ENCODE results near the gene TSPAN10.

The TSPAN10 gene

DNA sequence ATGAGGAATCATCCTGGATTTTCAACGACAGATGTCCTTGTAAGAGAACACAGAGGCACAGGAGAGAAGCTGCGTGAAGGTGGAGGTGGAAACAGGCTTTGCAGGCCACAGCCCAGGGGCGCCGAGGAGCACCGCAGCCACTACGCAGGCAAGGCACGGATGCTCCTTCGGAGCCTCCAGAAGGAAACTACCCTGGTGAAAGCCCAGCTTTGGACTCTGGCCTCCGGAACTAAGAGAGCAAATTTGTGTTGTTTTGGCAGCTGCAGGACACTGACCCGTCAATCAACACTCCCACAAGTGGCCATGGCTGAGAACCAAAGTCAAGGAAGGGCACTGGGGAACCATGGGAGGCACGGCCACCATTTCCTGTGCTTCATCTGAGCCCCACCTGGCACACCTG is 43.2 kb downstream of the TSPAN10 start:
- DNase-seq (ENCODE audit: low read depth), result no peak
- TF ChIP-seq, protein P1, sequence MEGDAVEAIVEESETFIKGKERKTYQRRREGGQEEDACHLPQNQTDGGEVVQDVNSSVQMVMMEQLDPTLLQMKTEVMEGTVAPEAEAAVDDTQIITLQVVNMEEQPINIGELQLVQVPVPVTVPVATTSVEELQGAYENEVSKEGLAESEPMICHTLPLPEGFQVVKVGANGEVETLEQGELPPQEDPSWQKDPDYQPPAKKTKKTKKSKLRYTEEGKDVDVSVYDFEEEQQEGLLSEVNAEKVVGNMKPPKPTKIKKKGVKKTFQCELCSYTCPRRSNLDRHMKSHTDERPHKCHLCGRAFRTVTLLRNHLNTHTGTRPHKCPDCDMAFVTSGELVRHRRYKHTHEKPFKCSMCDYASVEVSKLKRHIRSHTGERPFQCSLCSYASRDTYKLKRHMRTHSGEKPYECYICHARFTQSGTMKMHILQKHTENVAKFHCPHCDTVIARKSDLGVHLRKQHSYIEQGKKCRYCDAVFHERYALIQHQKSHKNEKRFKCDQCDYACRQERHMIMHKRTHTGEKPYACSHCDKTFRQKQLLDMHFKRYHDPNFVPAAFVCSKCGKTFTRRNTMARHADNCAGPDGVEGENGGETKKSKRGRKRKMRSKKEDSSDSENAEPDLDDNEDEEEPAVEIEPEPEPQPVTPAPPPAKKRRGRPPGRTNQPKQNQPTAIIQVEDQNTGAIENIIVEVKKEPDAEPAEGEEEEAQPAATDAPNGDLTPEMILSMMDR (conservative IDR thresholded peaks at IDR 0.05; ENCODE audit: control insufficient read depth, insufficient read depth, low read depth, low read length), result no peak
- no peak overlapping the region for H3K4me3 ChIP-seq (ENCODE audit: control insufficient read depth, low read depth, low read length)

DNA sequence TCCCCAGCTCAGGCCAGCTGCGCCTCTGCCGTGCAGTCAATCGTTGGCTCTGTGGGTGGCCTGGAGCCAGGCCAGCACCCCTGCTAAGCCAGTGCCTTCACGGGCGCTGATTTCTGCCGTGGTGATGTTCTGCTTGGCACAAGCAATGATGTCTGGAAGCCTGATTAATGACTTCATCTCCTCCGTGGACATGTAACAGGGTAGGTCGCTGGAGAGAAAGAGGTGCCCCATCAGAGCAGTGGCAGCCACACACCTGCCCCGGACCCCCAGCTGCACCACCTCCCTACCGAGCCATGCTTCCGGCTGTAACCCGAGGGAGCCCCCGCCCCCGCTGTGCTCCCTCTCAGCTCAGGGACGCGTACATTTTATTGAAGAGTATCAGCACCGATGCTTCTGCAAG is 44.7 kb downstream of the TSPAN10 start:
- TF ChIP-seq, protein P1 (conservative IDR thresholded peaks at IDR 0.05; ENCODE audit: control insufficient read depth, insufficient read depth, low read depth, low read length), result no peak
- DNase-seq (ENCODE audit: low read depth), result no peak
- H3K4me3 ChIP-seq (ENCODE audit: control insufficient read depth, low read depth, low read length), result no peak overlapping the region

DNA sequence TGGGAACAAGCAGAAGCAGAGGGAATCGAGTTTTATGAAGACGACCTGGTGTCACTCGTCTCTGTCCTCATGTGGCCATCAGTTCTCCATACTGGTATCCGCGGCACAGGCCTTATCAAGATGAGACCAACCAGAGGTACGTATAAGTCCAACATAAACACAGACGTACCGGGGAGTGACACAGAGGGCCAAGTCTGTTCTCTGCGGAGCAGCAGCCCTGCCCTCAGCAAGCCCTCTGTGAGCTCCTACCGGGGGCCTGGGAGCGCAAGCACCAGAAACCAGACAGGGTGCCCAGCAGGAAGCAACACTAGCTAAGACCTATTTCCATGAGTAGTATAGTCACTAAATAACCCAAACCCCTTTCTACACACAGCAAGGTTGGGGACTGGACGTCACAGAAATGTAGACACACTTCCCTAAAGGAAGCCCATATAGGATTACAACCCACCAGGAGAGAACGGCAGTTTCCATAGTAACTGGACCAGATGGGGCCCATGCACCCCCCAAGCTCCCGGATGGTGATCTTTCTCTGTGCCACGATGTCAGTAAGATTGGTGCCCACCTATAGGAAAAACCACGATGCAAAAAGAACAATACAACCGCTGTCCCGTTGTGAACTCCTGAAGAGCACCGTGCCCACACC is 45.7 kb downstream of the TSPAN10 start:
- DNase-seq (ENCODE audit: low read depth), result peak; percentile 20
- peak overlapping the region; percentile 86 for H3K4me3 ChIP-seq (ENCODE audit: control insufficient read depth, low read depth, low read length)

DNA sequence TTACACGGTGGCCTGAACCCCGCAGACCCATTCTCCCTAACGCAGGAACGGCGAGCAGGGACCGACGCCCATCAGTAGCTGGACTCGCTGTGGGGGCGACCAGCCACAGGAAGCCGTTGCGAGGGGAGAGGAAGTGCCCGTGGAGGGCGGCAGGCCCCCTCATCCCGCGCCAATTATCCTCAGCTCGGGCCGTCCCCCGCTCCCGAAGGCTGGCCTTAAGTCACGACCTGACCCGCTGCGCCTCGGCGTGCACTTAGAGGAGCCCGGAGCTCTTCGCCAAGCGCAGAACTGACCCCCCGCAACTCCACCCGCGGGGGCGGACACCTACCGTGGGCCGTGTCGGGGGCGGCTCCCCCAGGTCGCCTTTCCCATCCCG is 46.2 kb downstream of the TSPAN10 start:
- peak; percentile 14 for DNase-seq (ENCODE audit: low read depth)
- peak overlapping the region; percentile 86 for H3K4me3 ChIP-seq (ENCODE audit: control insufficient read depth, low read depth, low read length)
- TF ChIP-seq, protein P1 (conservative IDR thresholded peaks at IDR 0.05; ENCODE audit: control insufficient read depth, insufficient read depth, low read depth, low read length), result no peak

More for the DNA sequence above, 45.7 kb downstream of the TSPAN10 start:
- TF ChIP-seq, protein P1 (conservative IDR thresholded peaks at IDR 0.05; ENCODE audit: control insufficient read depth, insufficient read depth, low read depth, low read length), result no peak

DNA sequence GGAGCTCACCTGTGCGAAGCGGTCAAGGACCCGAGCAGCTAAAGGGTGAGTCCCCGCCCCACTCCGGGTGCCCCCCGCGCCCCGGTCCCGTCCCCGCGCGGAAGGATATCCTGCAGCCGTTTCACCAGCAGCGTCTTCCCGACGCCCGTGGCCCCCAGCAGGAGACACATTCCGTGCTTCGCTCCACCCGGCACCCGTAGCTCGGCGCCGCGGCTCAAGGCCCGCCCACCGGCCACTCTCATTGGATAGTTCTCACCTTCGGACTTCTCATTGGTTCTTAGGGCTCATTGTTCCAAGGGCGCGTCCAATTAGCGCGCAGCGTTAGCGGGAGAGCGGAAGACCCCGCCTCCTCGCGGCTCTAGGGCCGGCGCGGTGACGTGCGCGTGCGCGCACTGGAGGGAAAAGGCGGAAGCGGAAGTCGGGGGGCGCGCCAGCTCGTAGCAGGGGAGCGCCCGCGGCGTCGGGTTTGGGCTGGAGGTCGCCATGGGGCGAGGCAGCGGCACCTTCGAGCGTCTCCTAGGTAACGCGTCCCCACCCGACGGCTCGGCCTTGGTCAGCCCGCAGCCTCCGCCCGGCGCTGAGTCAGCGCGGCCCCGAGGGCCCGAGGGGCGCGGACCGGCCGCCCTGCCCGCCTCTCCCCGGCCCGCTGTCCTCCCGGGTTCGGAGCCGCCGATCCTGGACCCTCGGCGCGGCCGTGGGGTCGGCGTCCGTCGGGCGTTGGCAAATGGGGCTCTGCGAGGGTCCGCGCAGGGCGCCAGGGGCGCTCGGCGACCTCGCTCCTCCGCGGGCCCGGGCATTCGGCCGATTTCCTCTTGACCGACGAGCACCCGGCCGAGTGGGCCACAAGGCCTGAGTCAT is 46.8 kb downstream of the TSPAN10 start, which contains the start of the genes ARL16 and HGS:
ARL16 (minus strand) TSS at position 214 of the 858 bp plus-strand sequence; CDS start at position 170, 44 bp downstream.
HGS (plus strand) TSS at position 428 of the 858 bp plus-strand sequence; CDS start at position 484, 56 bp downstream.
- TF ChIP-seq, protein P1 (conservative IDR thresholded peaks at IDR 0.05; ENCODE audit: control insufficient read depth, insufficient read depth, low read depth, low read length), result no peak
- peak; percentile 99 for DNase-seq (ENCODE audit: low read depth)
- H3K4me3 ChIP-seq (ENCODE audit: control insufficient read depth, low read depth, low read length), result peak within 1 kb of the TSS; percentile 86

DNA sequence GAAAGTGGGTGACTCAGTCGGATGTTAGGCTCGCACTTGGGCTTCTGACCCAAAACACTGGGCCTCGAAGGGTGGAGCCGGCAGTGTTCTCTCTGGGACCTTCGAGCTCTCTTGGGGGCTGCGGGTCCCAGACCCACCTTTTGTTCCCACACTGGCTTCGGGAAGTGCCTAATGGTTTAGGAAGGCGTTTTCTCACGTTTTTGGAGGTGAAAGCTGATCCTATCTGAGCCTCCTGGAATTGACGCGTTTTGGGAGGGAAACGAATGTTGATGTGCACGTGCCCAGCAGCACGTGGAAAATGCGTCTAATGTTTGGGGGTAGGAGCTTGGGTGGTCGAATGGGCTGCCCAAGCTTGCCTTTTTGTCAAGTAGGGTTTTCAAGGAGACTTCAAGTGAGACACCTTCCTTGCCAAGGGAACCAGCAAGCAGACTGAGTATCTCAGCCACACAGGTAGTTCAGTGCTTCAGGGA is 47.5 kb downstream of the TSPAN10 start:
- peak overlapping the region; percentile 65 for H3K4me3 ChIP-seq (ENCODE audit: control insufficient read depth, low read depth, low read length)
- TF ChIP-seq, protein P1 (conservative IDR thresholded peaks at IDR 0.05; ENCODE audit: control insufficient read depth, insufficient read depth, low read depth, low read length), result no peak
- DNase-seq (ENCODE audit: low read depth), result peak; percentile 93

Data from fibroblast of mammary gland (primary cell).